Measurements from ENCODE around the gene TSBP1.

The TSBP1 gene

GRCh38 chr6:32396028-32396427 is 24.3 kb upstream of the TSBP1 start:
- TF ChIP-seq CTCF (IDR thresholded peaks at IDR 0.05; ENCODE audit: low read depth, low read length) = no peak
- no peak for DNase-seq (ENCODE audit: low read depth in 2 of 2)
- H3K4me3 ChIP-seq (replicated peaks in 1 of 2; ENCODE audit: low read depth in 2 of 2, low read length in 2 of 2) = no peak overlapping the region

- no peak for TF ChIP-seq CTCF (IDR thresholded peaks at IDR 0.05; ENCODE audit: low read depth, low read length)
- peak; percentile 33 to 47 for DNase-seq (ENCODE audit: low read depth in 2 of 2)
- no peak overlapping the region for H3K4me3 ChIP-seq (replicated peaks in 1 of 2; ENCODE audit: low read depth in 2 of 2, low read length in 2 of 2)
These were observed 22.1 kb upstream of the TSBP1 start for GRCh38 chr6:32393665-32394420.

DNA sequence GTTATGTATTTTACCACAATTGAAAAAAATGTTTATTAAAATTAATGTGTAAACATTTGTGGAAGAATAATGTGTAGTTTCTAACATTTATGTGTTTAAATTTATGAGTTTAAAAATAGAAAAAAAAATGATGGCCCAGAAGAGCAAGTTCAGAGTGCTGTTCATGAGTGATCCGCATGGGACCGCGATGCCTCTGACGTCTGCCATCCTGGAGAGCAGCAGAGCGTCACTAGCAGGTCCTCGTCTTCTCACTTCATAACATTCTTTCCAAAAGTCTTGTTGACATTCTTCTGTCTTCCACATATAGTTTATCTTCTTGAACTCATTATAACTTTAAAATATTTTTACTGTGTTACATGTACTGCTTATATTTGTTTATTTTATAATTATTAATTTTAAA is 19.8 kb upstream of the TSBP1 start:
- no peak overlapping the region for H3K4me3 ChIP-seq (replicated peaks in 1 of 2; ENCODE audit: low read depth in 2 of 2, low read length in 2 of 2)
- TF ChIP-seq CTCF (IDR thresholded peaks at IDR 0.05; ENCODE audit: low read depth, low read length) = no peak

GRCh38 chr6:32387589-32388340 is 16.1 kb upstream of the TSBP1 start:
- no peak overlapping the region for H3K4me3 ChIP-seq (replicated peaks in 1 of 2; ENCODE audit: low read depth in 2 of 2, low read length in 2 of 2)
- DNase-seq (ENCODE audit: low read depth in 2 of 2) = no peak
- no peak for TF ChIP-seq CTCF (IDR thresholded peaks at IDR 0.05; ENCODE audit: low read depth, low read length)

More for the DNA sequence above, 19.8 kb upstream of the TSBP1 start:
- no peak for DNase-seq (ENCODE audit: low read depth in 2 of 2)

DNA sequence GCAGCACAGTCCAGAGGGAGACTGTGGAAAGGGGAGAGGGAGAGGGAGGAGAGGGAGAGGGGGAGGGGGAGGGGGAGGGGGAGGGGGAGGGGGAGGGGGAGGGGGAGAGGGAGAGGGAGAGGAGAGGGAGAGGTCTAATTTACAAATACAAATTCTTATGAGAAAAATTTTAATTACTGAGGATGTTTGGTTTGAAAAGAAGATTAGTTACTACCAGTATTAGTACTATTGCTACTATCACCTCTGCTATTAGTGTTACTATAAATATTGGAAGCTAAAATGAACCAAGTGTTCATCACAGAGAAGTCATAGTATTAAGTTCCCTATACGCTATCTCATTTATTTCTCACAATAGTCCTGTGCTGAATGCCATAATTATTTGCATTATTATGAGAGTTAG is 14.3 kb upstream of the TSBP1 start:
- no peak for DNase-seq (ENCODE audit: low read depth in 2 of 2)
- no peak for TF ChIP-seq CTCF (IDR thresholded peaks at IDR 0.05; ENCODE audit: low read depth, low read length)
- no peak overlapping the region for H3K4me3 ChIP-seq (replicated peaks in 1 of 2; ENCODE audit: low read depth in 2 of 2, low read length in 2 of 2)

DNA sequence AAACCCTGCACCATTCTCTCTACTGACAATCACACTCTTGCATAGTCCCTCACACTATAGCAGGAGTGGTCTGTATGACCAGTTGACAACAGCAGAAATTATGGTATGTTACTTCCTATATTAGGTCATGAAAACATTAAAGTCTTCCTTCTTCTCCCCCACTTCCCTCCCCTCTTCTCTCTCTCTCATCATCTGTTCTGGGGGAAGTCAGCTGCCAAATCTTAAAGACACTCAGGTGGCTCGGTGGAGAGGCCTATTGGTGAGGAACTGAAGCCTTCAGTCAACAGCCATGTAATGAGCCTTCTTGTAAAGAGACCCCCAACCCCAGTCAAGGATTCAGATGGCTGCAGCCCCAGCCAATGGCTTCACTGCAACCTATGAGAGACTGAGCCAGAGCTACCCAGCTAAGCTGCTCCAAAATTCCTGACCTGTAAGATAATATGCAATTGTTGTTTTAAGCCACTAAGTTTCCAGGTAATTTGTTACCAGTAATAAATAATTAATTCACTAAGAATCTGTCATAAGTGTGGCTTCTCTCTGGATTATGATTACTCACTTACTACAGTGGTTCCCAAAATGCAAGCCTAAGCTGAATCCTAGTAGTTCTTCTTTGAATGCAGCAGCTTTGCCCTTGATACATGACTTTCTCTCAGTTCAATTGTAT is 11.2 kb upstream of the TSBP1 start:
- TF ChIP-seq CTCF (IDR thresholded peaks at IDR 0.05; ENCODE audit: low read depth, low read length) = no peak
- DNase-seq (ENCODE audit: low read depth in 2 of 2) = no peak
- H3K4me3 ChIP-seq (replicated peaks in 1 of 2; ENCODE audit: low read depth in 2 of 2, low read length in 2 of 2) = no peak overlapping the region

Data from cardiac fibroblast (primary cell).